ENCODE data around the gene STIL.
"Not testable (repeated sequence)": the region's sequence is repeated elsewhere in the genome, so short reads cannot be mapped to it uniquely, and the experiment has no call there.

STIL gene

DNA sequence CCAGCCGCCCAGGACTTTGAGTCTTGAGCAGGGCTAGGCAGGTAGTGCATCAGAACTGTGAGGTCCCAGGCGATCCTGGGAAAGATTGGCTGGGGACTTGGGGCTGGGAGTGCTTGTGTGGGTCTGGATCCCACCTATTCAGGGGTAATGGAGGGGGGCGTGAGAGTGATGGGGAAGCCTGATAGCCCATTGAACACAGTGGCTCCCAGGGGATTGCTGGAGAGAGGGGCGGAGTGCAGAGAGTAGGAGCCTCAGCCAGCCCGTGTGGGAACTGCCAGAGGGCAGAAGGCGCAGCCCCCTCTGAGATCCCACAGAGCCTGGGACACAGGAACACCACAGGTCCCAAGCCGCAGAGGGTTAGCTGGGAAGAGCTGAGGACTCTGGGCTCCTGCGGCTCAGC lies 104.9 kb downstream of the STIL start:
- Histone ChIP-seq H3K36me3 (no peaks in the 10 kb centered on the region), H3K4me3 (ENCODE audit: low read depth, low read length) (no peak overlapping the region), H3K27me3 (ENCODE audit: insufficient read depth, low read depth, severe bottlenecking) (peaks cover 51% of the 10 kb centered on the region), H3K9me3 (ENCODE audit: severe bottlenecking) (no peaks in the 10 kb centered on the region), H3K27ac (no peak overlapping the region)
- TF ChIP-seq, protein P1, sequence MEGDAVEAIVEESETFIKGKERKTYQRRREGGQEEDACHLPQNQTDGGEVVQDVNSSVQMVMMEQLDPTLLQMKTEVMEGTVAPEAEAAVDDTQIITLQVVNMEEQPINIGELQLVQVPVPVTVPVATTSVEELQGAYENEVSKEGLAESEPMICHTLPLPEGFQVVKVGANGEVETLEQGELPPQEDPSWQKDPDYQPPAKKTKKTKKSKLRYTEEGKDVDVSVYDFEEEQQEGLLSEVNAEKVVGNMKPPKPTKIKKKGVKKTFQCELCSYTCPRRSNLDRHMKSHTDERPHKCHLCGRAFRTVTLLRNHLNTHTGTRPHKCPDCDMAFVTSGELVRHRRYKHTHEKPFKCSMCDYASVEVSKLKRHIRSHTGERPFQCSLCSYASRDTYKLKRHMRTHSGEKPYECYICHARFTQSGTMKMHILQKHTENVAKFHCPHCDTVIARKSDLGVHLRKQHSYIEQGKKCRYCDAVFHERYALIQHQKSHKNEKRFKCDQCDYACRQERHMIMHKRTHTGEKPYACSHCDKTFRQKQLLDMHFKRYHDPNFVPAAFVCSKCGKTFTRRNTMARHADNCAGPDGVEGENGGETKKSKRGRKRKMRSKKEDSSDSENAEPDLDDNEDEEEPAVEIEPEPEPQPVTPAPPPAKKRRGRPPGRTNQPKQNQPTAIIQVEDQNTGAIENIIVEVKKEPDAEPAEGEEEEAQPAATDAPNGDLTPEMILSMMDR (IDR thresholded peaks at IDR 0.05; ENCODE audit: low read depth, low read length), result no peak
- DNase-seq, result no peak

DNA sequence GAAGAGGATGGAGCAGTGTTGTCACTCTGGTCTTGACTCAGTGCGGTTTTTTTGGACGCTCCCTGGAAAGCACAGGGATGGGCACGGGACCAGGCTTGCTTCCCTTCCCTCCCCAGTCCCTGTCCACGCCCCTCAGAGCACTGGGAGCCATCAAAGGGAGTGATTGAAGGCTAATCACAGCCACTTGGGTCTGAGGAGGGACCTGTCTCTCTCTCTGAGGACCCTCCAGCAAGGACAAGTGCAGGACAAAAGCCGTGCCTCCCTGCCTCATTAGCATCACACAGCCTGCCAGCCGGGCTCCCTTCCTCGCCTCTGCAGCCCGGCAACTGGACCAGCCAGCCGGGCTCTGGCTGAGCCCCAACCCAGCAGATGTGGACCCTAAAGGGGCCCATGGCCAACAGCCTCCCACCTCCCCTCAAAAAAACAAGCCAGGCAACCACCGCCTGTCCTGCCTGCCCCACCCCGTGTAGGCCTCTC lies 105.5 kb downstream of the STIL start:
- TF ChIP-seq, protein P1 (IDR thresholded peaks at IDR 0.05; ENCODE audit: low read depth, low read length), result no peak
- H3K27ac ChIP-seq, result no peak overlapping the region
- no peak for DNase-seq
- H3K9me3 ChIP-seq (ENCODE audit: severe bottlenecking), result no peaks in the 10 kb centered on the region
- no peaks in the 10 kb centered on the region for H3K36me3 ChIP-seq
- peaks cover 51% of the 10 kb centered on the region for H3K27me3 ChIP-seq (ENCODE audit: insufficient read depth, low read depth, severe bottlenecking)
- no peak overlapping the region for H3K4me3 ChIP-seq (ENCODE audit: low read depth, low read length)

- H3K27ac ChIP-seq, result no peak overlapping the region
- peaks cover 50% of the 10 kb centered on the region for H3K27me3 ChIP-seq (ENCODE audit: insufficient read depth, low read depth, severe bottlenecking)
- no peak for DNase-seq
- H3K4me3 ChIP-seq (ENCODE audit: low read depth, low read length), result no peak overlapping the region
- TF ChIP-seq, protein P1 (IDR thresholded peaks at IDR 0.05; ENCODE audit: low read depth, low read length), result no peak
- no peaks in the 10 kb centered on the region for H3K9me3 ChIP-seq (ENCODE audit: severe bottlenecking)
- no peaks in the 10 kb centered on the region for H3K36me3 ChIP-seq
Observed at GRCh38 chr1:47207803-47208373, 106.1 kb downstream of the STIL start.

DNA sequence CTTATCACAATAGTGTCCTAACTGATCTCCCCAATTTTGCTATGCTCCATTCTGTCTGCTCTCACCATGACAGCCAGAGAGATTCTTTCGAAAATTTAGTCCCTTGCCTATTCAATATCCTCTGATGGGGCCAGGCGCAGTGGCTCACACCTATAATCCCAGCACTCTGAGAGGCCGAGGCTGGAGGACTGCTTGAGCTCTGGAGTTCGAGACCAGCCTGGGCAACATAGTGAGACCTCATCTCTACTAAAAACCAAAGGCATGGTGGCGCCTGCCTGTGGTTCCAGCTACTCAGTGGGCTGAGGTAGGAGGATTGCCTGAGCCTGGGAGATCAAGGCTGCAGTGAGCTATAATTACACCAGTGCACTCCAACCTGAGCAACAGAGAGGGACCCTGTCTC lies 108.0 kb downstream of the STIL start:
- H3K4me3 ChIP-seq (ENCODE audit: low read depth, low read length), result no peak overlapping the region
- no peak for DNase-seq
- no peak overlapping the region for H3K27ac ChIP-seq
- no peaks in the 10 kb centered on the region for H3K36me3 ChIP-seq
- TF ChIP-seq, protein P1 (IDR thresholded peaks at IDR 0.05; ENCODE audit: low read depth, low read length), result no peak
- H3K9me3 ChIP-seq (ENCODE audit: severe bottlenecking), result no peaks in the 10 kb centered on the region
- H3K27me3 ChIP-seq (ENCODE audit: insufficient read depth, low read depth, severe bottlenecking), result peaks cover 55% of the 10 kb centered on the region

GRCh38 chr1:47203504-47203903 lies 110.4 kb downstream of the STIL start:
- H3K36me3 ChIP-seq, result not testable (repeated sequence)

GRCh38 chr1:47201179-47201578 lies 112.8 kb downstream of the STIL start:
- no peak for DNase-seq
- H3K27me3 ChIP-seq (ENCODE audit: insufficient read depth, low read depth, severe bottlenecking), result peaks cover 55% of the 10 kb centered on the region
- TF ChIP-seq, protein P1 (IDR thresholded peaks at IDR 0.05; ENCODE audit: low read depth, low read length), result no peak

More at GRCh38 chr1:47203504-47203903, 110.4 kb downstream of the STIL start:
- not testable (repeated sequence) for H3K27ac ChIP-seq; DNase-seq; H3K4me3 ChIP-seq (ENCODE audit: low read depth, low read length); H3K9me3 ChIP-seq (ENCODE audit: severe bottlenecking)
- peaks cover 52% of the 10 kb centered on the region for H3K27me3 ChIP-seq (ENCODE audit: insufficient read depth, low read depth, severe bottlenecking)

More at GRCh38 chr1:47201179-47201578, 112.8 kb downstream of the STIL start:
- H3K36me3 ChIP-seq, result no peaks in the 10 kb centered on the region
- H3K27ac ChIP-seq, result no peak overlapping the region
- H3K4me3 ChIP-seq (ENCODE audit: low read depth, low read length), result no peak overlapping the region
- no peaks in the 10 kb centered on the region for H3K9me3 ChIP-seq (ENCODE audit: severe bottlenecking)
